Measurements from ENCODE around the gene SYT1. TPM values are rescaled to one million over a fixed set of nuclear protein-coding genes. Genes with fewer than 3 reads are reported as not detected.

Gene SYT1
- total RNA-seq, 5 donors from 2014 or later (not counting 1 experiment from before 2014, with no cell fraction given) = 0.09 TPM; not detected in 3

DNA sequence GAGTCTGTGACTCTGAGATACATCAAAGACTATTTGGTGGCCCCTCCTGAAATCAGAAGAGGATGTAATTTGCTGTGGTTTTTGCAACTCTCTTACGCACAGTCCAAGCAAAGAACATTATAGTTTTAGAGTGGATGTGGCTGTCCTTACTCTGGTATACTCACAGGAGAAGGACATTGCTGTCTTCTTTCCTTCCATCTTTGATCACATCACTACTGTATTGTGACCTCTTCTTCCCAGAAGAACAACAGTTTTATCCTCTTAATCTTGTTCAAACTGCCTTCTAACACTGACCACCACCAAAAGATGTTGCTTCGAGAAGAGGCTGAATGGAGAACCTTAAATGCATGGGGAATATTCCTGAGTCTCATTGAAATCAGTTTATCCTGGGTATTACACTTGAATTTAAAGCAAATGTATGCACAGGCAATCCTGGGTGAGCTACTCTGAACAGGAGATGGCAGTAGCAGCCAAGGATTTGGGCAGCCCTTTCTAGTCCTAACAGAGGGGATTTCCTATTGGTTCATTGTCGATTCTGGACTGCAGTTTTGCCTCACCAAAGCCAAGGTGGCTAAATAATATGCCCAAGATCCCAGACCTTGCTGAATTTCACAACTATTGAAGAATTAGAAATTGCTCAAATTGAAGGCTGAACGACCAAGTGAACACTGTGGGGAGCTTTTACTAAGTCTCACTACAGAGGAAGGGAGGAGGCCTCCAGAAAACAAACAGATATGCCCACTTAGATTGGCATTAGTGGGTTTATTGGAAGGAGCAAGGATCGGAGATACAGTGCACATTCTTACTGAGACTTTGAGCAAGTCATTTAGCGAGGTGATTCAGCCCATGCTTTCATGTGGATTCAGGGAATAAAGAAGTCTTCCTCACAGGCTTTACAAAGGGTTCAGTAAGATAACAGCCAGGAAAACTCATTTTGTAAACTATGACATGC lies 543.4 kb downstream of the SYT1 start:
- Histone ChIP-seq H3K4me1 (ENCODE audit: control insufficient read depth in 1 of 2, extremely low read depth in 1 of 2, insufficient read depth in 2 of 2, low read length in 2 of 2) (no peaks in the 10 kb centered on the region), H3K9me3 (no peaks in the 10 kb centered on the region), H3K4me3 (ENCODE audit: control insufficient read depth in 1 of 2, extremely low read depth in 1 of 2, low read length in 1 of 2) (no peak overlapping the region), H3K27ac (ENCODE audit: low read length) (no peak overlapping the region), H3K27me3 (replicated peaks in 1 of 2; ENCODE audit: control insufficient read depth in 2 of 2, extremely low read depth in 1 of 2, insufficient read depth in 2 of 2, low read length in 1 of 2) (no peaks in the 10 kb centered on the region), H3K36me3 (ENCODE audit: control insufficient read depth in 2 of 2, extremely low read depth in 1 of 2, insufficient read depth in 1 of 2, low read length in 1 of 2) (no peaks in the 10 kb centered on the region)
- 69% methylated on average over 3 of the region's 6 CpGs for WGBS (ENCODE audit: insufficient coverage)
- ChIA-PET CTCF (no interaction called here), POLR2A (no interaction called here)
- no peaks in the 10 kb centered on the region for H3K36me3 Mint-ChIP-seq
- no peak overlapping the region for H3K4me3 Mint-ChIP-seq
- DNase-seq (peak in 1 of 35 experiments; percentile 9), ATAC-seq (replicated peaks in 1 of 4) (no peak)
- no peaks in the 10 kb centered on the region for H3K4me1 Mint-ChIP-seq
- H3K27ac Mint-ChIP-seq = no peak overlapping the region
- no peaks in the 10 kb centered on the region for H3K9me3 Mint-ChIP-seq
- no peaks in the 10 kb centered on the region for H3K27me3 Mint-ChIP-seq

DNA sequence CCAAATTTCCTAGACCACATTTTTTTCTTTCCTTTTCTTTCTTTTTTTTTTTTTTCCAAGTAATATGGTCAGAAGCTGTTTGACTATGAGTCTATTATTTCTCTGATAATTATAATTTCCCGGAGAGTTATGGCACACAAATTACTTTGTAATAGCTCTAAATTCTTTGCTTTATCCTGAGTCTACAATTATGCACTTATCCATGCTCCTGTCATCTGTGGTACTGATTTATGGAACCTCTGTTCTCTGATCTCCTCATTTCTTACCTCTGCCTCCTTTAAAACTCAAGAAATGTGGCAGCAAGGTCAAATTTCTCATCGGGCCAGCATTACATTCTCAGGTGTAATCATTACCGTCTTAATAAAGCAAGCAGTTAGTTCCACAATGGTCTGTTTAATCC lies 544.1 kb downstream of the SYT1 start:
- no peak overlapping the region for H3K4me3 Mint-ChIP-seq
- no peaks in the 10 kb centered on the region for H3K27me3 Mint-ChIP-seq
- no peak overlapping the region for H3K4me3 ChIP-seq (ENCODE audit: control insufficient read depth in 1 of 2, extremely low read depth in 1 of 2, low read length in 1 of 2)
- no peak overlapping the region for H3K27ac Mint-ChIP-seq
- no peaks in the 10 kb centered on the region for H3K9me3 Mint-ChIP-seq
- DNase-seq (no peak), ATAC-seq (replicated peaks in 1 of 4) (no peak)
- CTCF ChIA-PET = no interaction called here
- H3K27me3 ChIP-seq (replicated peaks in 1 of 2; ENCODE audit: control insufficient read depth in 2 of 2, extremely low read depth in 1 of 2, insufficient read depth in 2 of 2, low read length in 1 of 2) = no peaks in the 10 kb centered on the region
- no peak overlapping the region for H3K27ac ChIP-seq (ENCODE audit: low read length)
- no peaks in the 10 kb centered on the region for H3K4me1 ChIP-seq (ENCODE audit: control insufficient read depth in 1 of 2, extremely low read depth in 1 of 2, insufficient read depth in 2 of 2, low read length in 2 of 2)
- no peaks in the 10 kb centered on the region for H3K9me3 ChIP-seq
- no peaks in the 10 kb centered on the region for H3K4me1 Mint-ChIP-seq
- POLR2A ChIA-PET = no interaction called here
- no peaks in the 10 kb centered on the region for H3K36me3 Mint-ChIP-seq
- no peaks in the 10 kb centered on the region for H3K36me3 ChIP-seq (ENCODE audit: control insufficient read depth in 2 of 2, extremely low read depth in 1 of 2, insufficient read depth in 1 of 2, low read length in 1 of 2)
- WGBS (ENCODE audit: insufficient coverage) = 60% methylated on average over 1 of the region's 3 CpGs

DNA sequence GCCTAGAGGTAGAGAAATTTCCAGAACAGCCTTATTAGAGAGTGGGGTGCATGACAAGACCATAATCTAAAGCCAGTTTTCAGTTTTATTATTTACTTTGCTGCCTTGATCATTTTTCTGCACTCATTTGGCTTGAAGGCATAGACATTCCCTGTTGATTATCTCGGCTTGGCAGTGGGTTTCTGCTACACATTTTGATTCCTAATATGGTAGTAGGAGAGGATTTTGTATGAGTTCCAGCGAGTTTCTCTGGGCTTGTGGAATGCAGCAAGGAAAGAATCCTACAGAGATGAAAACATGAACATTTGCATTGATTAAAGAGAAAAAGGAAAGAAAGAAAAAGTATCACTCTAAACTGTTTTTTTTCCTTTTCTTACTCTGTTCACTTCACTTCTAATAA lies 545.0 kb downstream of the SYT1 start:
- ATAC-seq (replicated peaks in 1 of 4) (no peak), DNase-seq (no peak)
- Mint-ChIP-seq H3K4me1 (no peaks in the 10 kb centered on the region), H3K4me3 (no peak overlapping the region), H3K9me3 (no peaks in the 10 kb centered on the region), H3K27me3 (no peaks in the 10 kb centered on the region), H3K27ac (no peak overlapping the region), H3K36me3 (no peaks in the 10 kb centered on the region)
- POLR2A ChIA-PET = no interaction called here
- H3K27me3 ChIP-seq (replicated peaks in 1 of 2; ENCODE audit: control insufficient read depth in 2 of 2, extremely low read depth in 1 of 2, insufficient read depth in 2 of 2, low read length in 1 of 2) = no peaks in the 10 kb centered on the region
- H3K27ac ChIP-seq (ENCODE audit: low read length) = no peak overlapping the region
- H3K9me3 ChIP-seq = no peaks in the 10 kb centered on the region
- 71% methylated on average over 1 of the region's 2 CpGs for WGBS (ENCODE audit: insufficient coverage)
- H3K4me1 ChIP-seq (ENCODE audit: control insufficient read depth in 1 of 2, extremely low read depth in 1 of 2, insufficient read depth in 2 of 2, low read length in 2 of 2) = no peaks in the 10 kb centered on the region
- no peak overlapping the region for H3K4me3 ChIP-seq (ENCODE audit: control insufficient read depth in 1 of 2, extremely low read depth in 1 of 2, low read length in 1 of 2)
- CTCF ChIA-PET = no interaction called here
- H3K36me3 ChIP-seq (ENCODE audit: control insufficient read depth in 2 of 2, extremely low read depth in 1 of 2, insufficient read depth in 1 of 2, low read length in 1 of 2) = no peaks in the 10 kb centered on the region

DNA sequence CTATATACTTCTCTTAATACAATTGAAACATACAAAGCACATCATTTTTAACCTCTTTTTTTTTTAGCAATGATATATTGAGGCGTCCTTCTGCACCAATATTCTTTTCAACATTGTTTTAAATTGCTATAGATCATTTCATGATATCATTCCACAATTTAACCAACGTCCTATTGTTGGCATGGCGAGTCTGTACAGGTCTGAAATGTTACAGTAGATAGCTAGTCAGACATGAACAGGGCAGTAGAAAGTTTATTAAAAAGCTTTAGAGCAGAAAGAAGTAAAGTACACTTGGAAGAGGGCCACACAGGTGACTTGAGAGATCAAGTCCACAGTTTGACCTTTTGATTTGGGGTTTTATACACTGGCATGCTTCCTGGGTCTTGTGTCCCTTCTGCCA lies 547.2 kb downstream of the SYT1 start:
- H3K27me3 Mint-ChIP-seq = no peaks in the 10 kb centered on the region
- Histone ChIP-seq H3K9me3 (no peaks in the 10 kb centered on the region), H3K27ac (ENCODE audit: low read length) (no peak overlapping the region), H3K4me3 (ENCODE audit: control insufficient read depth in 1 of 2, extremely low read depth in 1 of 2, low read length in 1 of 2) (no peak overlapping the region), H3K27me3 (replicated peaks in 1 of 2; ENCODE audit: control insufficient read depth in 2 of 2, extremely low read depth in 1 of 2, insufficient read depth in 2 of 2, low read length in 1 of 2) (no peaks in the 10 kb centered on the region), H3K4me1 (ENCODE audit: control insufficient read depth in 1 of 2, extremely low read depth in 1 of 2, insufficient read depth in 2 of 2, low read length in 2 of 2) (no peaks in the 10 kb centered on the region), H3K36me3 (ENCODE audit: control insufficient read depth in 2 of 2, extremely low read depth in 1 of 2, insufficient read depth in 1 of 2, low read length in 1 of 2) (no peaks in the 10 kb centered on the region)
- ATAC-seq (replicated peaks in 1 of 4) (no peak), DNase-seq (no peak)
- no peaks in the 10 kb centered on the region for H3K4me1 Mint-ChIP-seq
- CTCF ChIA-PET = no interaction called here
- H3K36me3 Mint-ChIP-seq = no peaks in the 10 kb centered on the region
- H3K27ac Mint-ChIP-seq = no peak overlapping the region
- H3K9me3 Mint-ChIP-seq = no peaks in the 10 kb centered on the region
- POLR2A ChIA-PET = no interaction called here
- 23% methylated on average over 2 of the region's 3 CpGs for WGBS (ENCODE audit: insufficient coverage)
- H3K4me3 Mint-ChIP-seq = no peak overlapping the region

DNA sequence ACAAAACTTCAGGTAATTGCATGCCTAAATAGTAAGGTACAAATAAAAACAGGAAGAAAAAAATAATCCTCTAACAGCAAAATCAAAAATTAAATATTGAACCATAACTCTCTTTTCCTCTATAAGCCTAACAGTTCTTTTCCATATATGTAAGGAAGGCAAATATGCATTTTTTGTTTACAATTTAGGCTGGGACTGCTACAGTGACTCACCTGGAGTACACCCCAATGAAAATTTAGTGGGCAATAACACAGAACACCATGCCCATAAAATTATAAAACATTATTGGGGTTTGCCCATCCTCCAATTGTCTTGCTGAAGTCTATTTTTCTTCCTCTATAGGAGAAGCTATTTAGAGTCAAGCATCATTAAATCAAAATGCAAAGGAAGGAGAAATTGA lies 549.2 kb downstream of the SYT1 start:
- ATAC-seq (replicated peaks in 1 of 4) = no peak
- H3K27me3 ChIP-seq (replicated peaks in 1 of 2; ENCODE audit: control insufficient read depth in 2 of 2, extremely low read depth in 1 of 2, insufficient read depth in 2 of 2, low read length in 1 of 2) = no peaks in the 10 kb centered on the region
- no peaks in the 10 kb centered on the region for H3K36me3 ChIP-seq (ENCODE audit: control insufficient read depth in 2 of 2, extremely low read depth in 1 of 2, insufficient read depth in 1 of 2, low read length in 1 of 2)
- no peak overlapping the region for H3K27ac ChIP-seq (ENCODE audit: low read length)
- Mint-ChIP-seq H3K4me1 (no peaks in the 10 kb centered on the region), H3K9me3 (no peaks in the 10 kb centered on the region), H3K27ac (no peak overlapping the region), H3K36me3 (no peaks in the 10 kb centered on the region), H3K27me3 (no peaks in the 10 kb centered on the region), H3K4me3 (no peak overlapping the region)
- no peak for DNase-seq
- no peaks in the 10 kb centered on the region for H3K4me1 ChIP-seq (ENCODE audit: control insufficient read depth in 1 of 2, extremely low read depth in 1 of 2, insufficient read depth in 2 of 2, low read length in 2 of 2)
- no peaks in the 10 kb centered on the region for H3K9me3 ChIP-seq
- H3K4me3 ChIP-seq (ENCODE audit: control insufficient read depth in 1 of 2, extremely low read depth in 1 of 2, low read length in 1 of 2) = no peak overlapping the region
- ChIA-PET POLR2A (no interaction called here), CTCF (no interaction called here)

DNA sequence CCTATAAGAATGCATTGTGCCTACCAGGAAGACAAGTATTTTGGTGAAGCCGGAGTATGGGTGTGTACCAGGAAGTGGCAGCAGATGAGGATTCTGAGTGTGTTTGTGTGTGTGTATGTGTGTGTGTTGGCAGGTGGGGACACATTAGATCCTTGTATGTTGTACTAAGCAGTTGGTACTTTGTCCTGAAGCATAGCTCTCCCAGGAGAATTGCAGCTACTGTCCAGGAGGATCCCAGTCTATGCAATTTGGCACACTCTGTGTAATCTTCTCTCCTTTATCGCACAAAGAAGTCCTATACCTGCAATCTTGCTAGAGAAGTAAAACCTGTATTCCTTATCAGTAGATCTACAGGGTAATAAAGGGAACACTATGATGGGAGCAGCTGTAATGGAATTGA lies 549.7 kb downstream of the SYT1 start:
- Histone ChIP-seq H3K27ac (ENCODE audit: low read length) (no peak overlapping the region), H3K4me1 (ENCODE audit: control insufficient read depth in 1 of 2, extremely low read depth in 1 of 2, insufficient read depth in 2 of 2, low read length in 2 of 2) (no peaks in the 10 kb centered on the region), H3K27me3 (replicated peaks in 1 of 2; ENCODE audit: control insufficient read depth in 2 of 2, extremely low read depth in 1 of 2, insufficient read depth in 2 of 2, low read length in 1 of 2) (no peaks in the 10 kb centered on the region), H3K36me3 (ENCODE audit: control insufficient read depth in 2 of 2, extremely low read depth in 1 of 2, insufficient read depth in 1 of 2, low read length in 1 of 2) (no peaks in the 10 kb centered on the region), H3K4me3 (ENCODE audit: control insufficient read depth in 1 of 2, extremely low read depth in 1 of 2, low read length in 1 of 2) (no peak overlapping the region), H3K9me3 (no peaks in the 10 kb centered on the region)
- Mint-ChIP-seq H3K9me3 (no peaks in the 10 kb centered on the region), H3K4me1 (no peaks in the 10 kb centered on the region), H3K4me3 (no peak overlapping the region), H3K36me3 (no peaks in the 10 kb centered on the region), H3K27ac (no peak overlapping the region), H3K27me3 (no peaks in the 10 kb centered on the region)
- CTCF ChIA-PET = no interaction called here
- DNase-seq = no peak
- WGBS (ENCODE audit: insufficient coverage) = 88% methylated on average over 1 of the region's 2 CpGs
- ATAC-seq (replicated peaks in 1 of 4) = no peak
- POLR2A ChIA-PET = no interaction called here

DNA sequence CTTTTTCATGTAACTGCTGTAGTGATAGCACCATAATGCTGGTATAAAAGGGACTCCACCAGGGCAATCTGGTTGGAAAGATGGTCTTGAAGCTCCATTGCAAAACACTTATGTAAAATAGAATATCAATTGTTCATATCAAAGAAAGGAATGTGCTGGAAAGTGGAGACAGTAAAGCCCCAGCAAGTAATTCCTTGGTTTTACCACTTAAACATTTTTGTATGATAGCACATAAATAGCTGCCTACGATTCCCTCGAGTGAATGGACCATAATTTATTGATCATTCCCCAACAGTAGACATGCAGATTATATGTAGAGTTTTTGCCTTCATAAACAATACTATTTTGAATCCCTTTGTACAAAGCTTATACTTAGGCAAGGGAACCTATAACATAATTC lies 550.7 kb downstream of the SYT1 start:
- Histone ChIP-seq H3K27ac (ENCODE audit: low read length) (no peak overlapping the region), H3K36me3 (ENCODE audit: control insufficient read depth in 2 of 2, extremely low read depth in 1 of 2, insufficient read depth in 1 of 2, low read length in 1 of 2) (no peaks in the 10 kb centered on the region), H3K9me3 (no peaks in the 10 kb centered on the region), H3K27me3 (replicated peaks in 1 of 2; ENCODE audit: control insufficient read depth in 2 of 2, extremely low read depth in 1 of 2, insufficient read depth in 2 of 2, low read length in 1 of 2) (no peaks in the 10 kb centered on the region), H3K4me1 (ENCODE audit: control insufficient read depth in 1 of 2, extremely low read depth in 1 of 2, insufficient read depth in 2 of 2, low read length in 2 of 2) (no peaks in the 10 kb centered on the region), H3K4me3 (ENCODE audit: control insufficient read depth in 1 of 2, extremely low read depth in 1 of 2, low read length in 1 of 2) (no peak overlapping the region)
- Mint-ChIP-seq H3K4me1 (no peaks in the 10 kb centered on the region), H3K9me3 (no peaks in the 10 kb centered on the region), H3K27me3 (no peaks in the 10 kb centered on the region), H3K27ac (no peak overlapping the region), H3K4me3 (no peak overlapping the region), H3K36me3 (no peaks in the 10 kb centered on the region)
- DNase-seq = no peak
- WGBS (ENCODE audit: insufficient coverage) = no CpG with 5 or more reads among the region's 2 CpGs
- ATAC-seq (replicated peaks in 1 of 4) = no peak
- ChIA-PET POLR2A (no interaction called here), CTCF (no interaction called here)
